A549 (cell line): ENCODE measurements around the gene ALDH1A2. TPM values are rescaled to one million over a fixed set of nuclear protein-coding genes. Genes with fewer than 3 reads are reported as not detected.

Experiments used
- ATAC-seq, 2 experiments: fragments of 200-7000 bp in 1 of 2; fragments of >200 bp in 1 of 2; cut with Nextera tagmentation in 1 of 2; cut with Tn5 transposase in 1 of 2; 3 replicates each; pipeline versions ENCODE4 v1.8.0 to v1.9.1; 2018 to 2020; ENCODE audit warnings: mild to moderate bottlenecking in 1 of 2, moderate library complexity in 1 of 2
- CTCF ChIA-PET: fragments of 300-600 bp; sonication (Branson Sonifier 250); formaldehyde crosslinking; extraction: SDS; loops from one replicate; lab custom pipeline; 2021; ENCODE audit warnings: antibody characterized with exemption, inconsistent platforms; lab: Yijun Ruan, JAX
- POLR2A ChIA-PET: fragments of 350-600 bp; formaldehyde crosslinking; extraction: SDS; loops from one replicate; lab custom pipeline; 2021; ENCODE audit warnings: antibody characterized with exemption, inconsistent platforms; lab: Yijun Ruan, JAX
- DNase-seq, 2 experiments: peaks; one replicate each; pipeline versions ENCODE4 v3.0.0 to v3.0.0-alpha.2; 2011 to 2016; ENCODE audit warnings: low read depth in 1 of 2, low spot score in 1 of 2
- FAIRE-seq: peaks from 2 replicates; lab custom pipeline; 2011; peaks lifted over from hg19 to GRCh38; lab: Jason Lieb, UNC
- H3K27ac ChIP-seq, 2 experiments: fragments of >200 bp; sonication (Bioruptor Twin); formaldehyde crosslinking; 3 replicates each; pipeline ENCODE4 v1.5.1; 2016 to 2017
- H3K4me1 ChIP-seq: fragments of >200 bp; sonication (Bioruptor Twin); formaldehyde crosslinking; 3 replicates; pipeline ENCODE4 v1.6.1; 2016
- H3K4me2 ChIP-seq: fragments of >200 bp; sonication (Bioruptor Twin); formaldehyde crosslinking; 3 replicates; pipeline ENCODE4 v1.6.1; 2016
- H3K4me3 ChIP-seq: fragments of >200 bp; sonication (Bioruptor Twin); formaldehyde crosslinking; 3 replicates; pipeline ENCODE4 v1.5.1; 2016
- H3K9me3 ChIP-seq: fragments of >200 bp; sonication (Bioruptor Twin); formaldehyde crosslinking; 3 replicates; pipeline ENCODE4 v1.6.1; 2016
- CHD2 ChIP-seq: fragments of 150-350 bp; IDR thresholded peaks from 2 replicates; pipeline ENCODE4 v1.6.1; 2014; ENCODE audit warnings: low read length; ENCODE audit not compliant: partially characterized antibody
- EHF ChIP-seq: fragments of 250-450 bp; sonication (Bioruptor Pico); IDR thresholded peaks from 2 replicates; pipeline ENCODE4 v1.5.0; 2020; ENCODE audit warnings: mild to moderate bottlenecking
- ESRRA ChIP-seq: fragments of 150-350 bp; IDR thresholded peaks from 2 replicates; pipeline ENCODE4 v1.6.1; 2014; ENCODE audit warnings: mild to moderate bottlenecking, low read length, borderline replicate concordance
- GATA3 ChIP-seq: IDR thresholded peaks from 2 replicates; pipeline ENCODE4 v1.6.1; 2012; ENCODE audit warnings: borderline replicate concordance
- HDAC2 ChIP-seq: fragments of 200-600 bp; sonication (generic); IDR thresholded peaks from 2 replicates; pipeline ENCODE4 v1.6.1; 2016
- HEYL ChIP-seq: fragments of 250-450 bp; sonication (Bioruptor Pico); IDR thresholded peaks from 2 replicates; pipeline ENCODE4 v1.8.0; 2021; ENCODE audit warnings: mild to moderate bottlenecking, moderate library complexity
- HOXB13 ChIP-seq: fragments of 250-450 bp; sonication (Bioruptor Pico); IDR thresholded peaks from 2 replicates; pipeline ENCODE4 v1.5.0; 2020; ENCODE audit warnings: low read depth, mild to moderate bottlenecking, moderate library complexity
- JUN ChIP-seq, 2 experiments: fragments of >200 bp; sonication (Bioruptor Twin); formaldehyde crosslinking; IDR thresholded peaks; 2 replicates in 1 of 2; 3 replicates in 1 of 2; pipeline ENCODE4 v1.6.1; 2016 to 2017
- JUNB ChIP-seq: fragments of >200 bp; sonication (Bioruptor Twin); formaldehyde crosslinking; IDR thresholded peaks from 2 replicates; pipeline ENCODE4 v1.6.1; 2016
- RNF2 ChIP-seq: fragments of 200-600 bp; sonication (generic); IDR thresholded peaks from 2 replicates; pipeline ENCODE4 v1.6.1; 2016; ENCODE audit warnings: low read depth, mild to moderate bottlenecking, antibody characterized with exemption, moderate library complexity, borderline replicate concordance
- WGBS: methylation state at CpG from one replicate; pipeline ENCODE4 v1.1.6; 2017; ENCODE audit errors: missing lambda C conversion rate; 5-methylcytosine and 5-hydroxymethylcytosine counted together
- polyA plus RNA-seq, 4 experiments: library from polyadenylated mRNA; depleted of rRNA in 3 of 4; stranded (reverse); fragments of >200 nt; fragmentation: RNase III in 1 of 4; extraction: RNeasy Plus Mini Kit Qiagen cat#74134 plus additional on column Dnase treatment in 1 of 4; gene quantifications; 2 replicates in 3 of 4; 3 replicates in 1 of 4; pipeline ENCODE4 v1.2.3, GENCODE V29; 2011 to 2017
- TF ChIP-seq, protein P1 (sequence below): fragments of 250-450 bp; sonication (Bioruptor Pico); IDR thresholded peaks from 2 replicates; pipeline ENCODE4 v1.5.0; 2021; ENCODE audit warnings: mild to moderate bottlenecking, moderate library complexity, borderline replicate concordance
- TF ChIP-seq, protein P2 (sequence below): fragments of 200-600 bp; sonication (generic); IDR thresholded peaks from 2 replicates; pipeline ENCODE4 v1.6.1; 2016; ENCODE audit warnings: antibody characterized with exemption, mild to moderate bottlenecking, moderate library complexity
- TF ChIP-seq, protein P3 (sequence below): fragments of 150-350 bp; IDR thresholded peaks from 2 replicates; pipeline ENCODE4 v1.6.1; 2014; ENCODE audit warnings: low read depth, mild to moderate bottlenecking, low read length
- TF ChIP-seq, protein P4 (sequence below): fragments of 250-450 bp; sonication (Bioruptor Pico); IDR thresholded peaks from 2 replicates; pipeline ENCODE4 v1.5.0; 2020; ENCODE audit warnings: low read depth, mild to moderate bottlenecking, moderate library complexity
- TF ChIP-seq, protein P5 (sequence below): fragments of >200 bp; sonication (Bioruptor Twin); formaldehyde crosslinking; IDR thresholded peaks from 2 replicates; pipeline ENCODE4 v1.6.1; 2016

ALDH1A2 gene
- polyA plus RNA-seq, 2 of the 4 experiments (the other 2 are of a cell fraction) = 0.23 to 0.35 TPM

DNA sequence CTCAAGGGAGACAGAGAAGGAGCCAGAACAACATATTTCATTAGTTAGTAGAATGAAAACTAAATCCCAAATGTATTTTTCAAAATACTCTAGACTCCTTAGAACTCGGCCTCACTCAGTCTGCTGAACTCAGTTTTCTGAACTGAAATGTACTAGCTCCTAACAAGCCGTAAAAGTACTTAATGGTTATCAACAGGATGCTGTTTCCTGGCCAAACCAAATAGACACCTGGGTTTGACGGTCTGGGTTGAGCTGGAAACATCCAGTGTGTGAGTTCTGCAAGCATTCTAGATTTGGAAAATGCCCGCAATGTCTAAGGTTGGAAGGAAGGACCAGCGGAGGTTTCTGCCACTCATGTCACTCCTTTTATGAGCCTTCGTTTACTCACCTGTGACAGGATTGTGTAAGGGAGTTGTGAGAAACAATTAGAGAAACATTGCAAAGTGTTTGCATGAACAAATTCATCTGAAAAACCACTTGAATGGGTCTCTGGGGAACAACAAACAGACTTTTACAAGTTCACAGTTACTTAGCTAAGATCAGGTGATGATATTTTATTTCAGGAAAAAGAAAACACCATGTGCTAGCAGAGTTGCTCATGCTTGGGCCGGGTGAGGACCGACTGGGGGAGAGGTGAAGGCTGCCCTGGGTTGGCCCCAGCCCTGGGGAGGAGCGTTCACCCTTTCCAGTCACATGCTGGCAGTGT is 151.0 kb downstream of the ALDH1A2 start:
- Histone ChIP-seq H3K4me2 (no peak overlapping the region), H3K4me3 (no peak overlapping the region), H3K9me3 (no peaks in the 10 kb centered on the region), H3K27ac (no peak overlapping the region), H3K4me1 (peaks cover 2% of the 10 kb centered on the region; the same call in 2 of the 3 replicates)
- WGBS = 50% methylated on average over 9 of the region's 9 CpGs
- TF ChIP-seq, protein P1, sequence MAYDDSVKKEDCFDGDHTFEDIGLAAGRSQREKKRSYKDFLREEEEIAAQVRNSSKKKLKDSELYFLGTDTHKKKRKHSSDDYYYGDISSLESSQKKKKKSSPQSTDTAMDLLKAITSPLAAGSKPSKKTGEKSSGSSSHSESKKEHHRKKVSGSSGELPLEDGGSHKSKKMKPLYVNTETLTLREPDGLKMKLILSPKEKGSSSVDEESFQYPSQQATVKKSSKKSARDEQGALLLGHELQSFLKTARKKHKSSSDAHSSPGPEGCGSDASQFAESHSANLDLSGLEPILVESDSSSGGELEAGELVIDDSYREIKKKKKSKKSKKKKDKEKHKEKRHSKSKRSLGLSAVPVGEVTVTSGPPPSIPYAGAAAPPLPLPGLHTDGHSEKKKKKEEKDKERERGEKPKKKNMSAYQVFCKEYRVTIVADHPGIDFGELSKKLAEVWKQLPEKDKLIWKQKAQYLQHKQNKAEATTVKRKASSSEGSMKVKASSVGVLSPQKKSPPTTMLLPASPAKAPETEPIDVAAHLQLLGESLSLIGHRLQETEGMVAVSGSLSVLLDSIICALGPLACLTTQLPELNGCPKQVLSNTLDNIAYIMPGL (CRISPR knock-in tag) = no peak
- no peak for TF ChIP-seq GATA3
- TF ChIP-seq JUNB = no peak
- TF ChIP-seq, protein P2, sequence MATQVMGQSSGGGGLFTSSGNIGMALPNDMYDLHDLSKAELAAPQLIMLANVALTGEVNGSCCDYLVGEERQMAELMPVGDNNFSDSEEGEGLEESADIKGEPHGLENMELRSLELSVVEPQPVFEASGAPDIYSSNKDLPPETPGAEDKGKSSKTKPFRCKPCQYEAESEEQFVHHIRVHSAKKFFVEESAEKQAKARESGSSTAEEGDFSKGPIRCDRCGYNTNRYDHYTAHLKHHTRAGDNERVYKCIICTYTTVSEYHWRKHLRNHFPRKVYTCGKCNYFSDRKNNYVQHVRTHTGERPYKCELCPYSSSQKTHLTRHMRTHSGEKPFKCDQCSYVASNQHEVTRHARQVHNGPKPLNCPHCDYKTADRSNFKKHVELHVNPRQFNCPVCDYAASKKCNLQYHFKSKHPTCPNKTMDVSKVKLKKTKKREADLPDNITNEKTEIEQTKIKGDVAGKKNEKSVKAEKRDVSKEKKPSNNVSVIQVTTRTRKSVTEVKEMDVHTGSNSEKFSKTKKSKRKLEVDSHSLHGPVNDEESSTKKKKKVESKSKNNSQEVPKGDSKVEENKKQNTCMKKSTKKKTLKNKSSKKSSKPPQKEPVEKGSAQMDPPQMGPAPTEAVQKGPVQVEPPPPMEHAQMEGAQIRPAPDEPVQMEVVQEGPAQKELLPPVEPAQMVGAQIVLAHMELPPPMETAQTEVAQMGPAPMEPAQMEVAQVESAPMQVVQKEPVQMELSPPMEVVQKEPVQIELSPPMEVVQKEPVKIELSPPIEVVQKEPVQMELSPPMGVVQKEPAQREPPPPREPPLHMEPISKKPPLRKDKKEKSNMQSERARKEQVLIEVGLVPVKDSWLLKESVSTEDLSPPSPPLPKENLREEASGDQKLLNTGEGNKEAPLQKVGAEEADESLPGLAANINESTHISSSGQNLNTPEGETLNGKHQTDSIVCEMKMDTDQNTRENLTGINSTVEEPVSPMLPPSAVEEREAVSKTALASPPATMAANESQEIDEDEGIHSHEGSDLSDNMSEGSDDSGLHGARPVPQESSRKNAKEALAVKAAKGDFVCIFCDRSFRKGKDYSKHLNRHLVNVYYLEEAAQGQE = no peak
- TF ChIP-seq EHF (CRISPR knock-in tag) = no peak
- TF ChIP-seq HOXB13 (CRISPR knock-in tag) = no peak
- TF ChIP-seq HEYL (CRISPR knock-in tag) = no peak
- TF ChIP-seq ESRRA = no peak
- TF ChIP-seq RNF2 = no peak
- TF ChIP-seq HDAC2 = no peak
- no peak for TF ChIP-seq CHD2
- TF ChIP-seq, protein P3, sequence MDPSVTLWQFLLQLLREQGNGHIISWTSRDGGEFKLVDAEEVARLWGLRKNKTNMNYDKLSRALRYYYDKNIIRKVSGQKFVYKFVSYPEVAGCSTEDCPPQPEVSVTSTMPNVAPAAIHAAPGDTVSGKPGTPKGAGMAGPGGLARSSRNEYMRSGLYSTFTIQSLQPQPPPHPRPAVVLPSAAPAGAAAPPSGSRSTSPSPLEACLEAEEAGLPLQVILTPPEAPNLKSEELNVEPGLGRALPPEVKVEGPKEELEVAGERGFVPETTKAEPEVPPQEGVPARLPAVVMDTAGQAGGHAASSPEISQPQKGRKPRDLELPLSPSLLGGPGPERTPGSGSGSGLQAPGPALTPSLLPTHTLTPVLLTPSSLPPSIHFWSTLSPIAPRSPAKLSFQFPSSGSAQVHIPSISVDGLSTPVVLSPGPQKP = no peak
- TF ChIP-seq, protein P4, sequence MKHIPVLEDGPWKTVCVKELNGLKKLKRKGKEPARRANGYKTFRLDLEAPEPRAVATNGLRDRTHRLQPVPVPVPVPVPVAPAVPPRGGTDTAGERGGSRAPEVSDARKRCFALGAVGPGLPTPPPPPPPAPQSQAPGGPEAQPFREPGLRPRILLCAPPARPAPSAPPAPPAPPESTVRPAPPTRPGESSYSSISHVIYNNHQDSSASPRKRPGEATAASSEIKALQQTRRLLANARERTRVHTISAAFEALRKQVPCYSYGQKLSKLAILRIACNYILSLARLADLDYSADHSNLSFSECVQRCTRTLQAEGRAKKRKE = no peak
- no peak for DNase-seq
- ChIA-PET POLR2A (no interaction called here), CTCF (interaction anchor here (0.9 to 2.0 kb wide), 6 partner anchors 8 to 163 kb away, joined by 3 to 5 read pairs (median 3); partner anchors contain the start of gene ALDH1A2)
- ATAC-seq = no peak
- peak; percentile 43 for FAIRE-seq

DNA sequence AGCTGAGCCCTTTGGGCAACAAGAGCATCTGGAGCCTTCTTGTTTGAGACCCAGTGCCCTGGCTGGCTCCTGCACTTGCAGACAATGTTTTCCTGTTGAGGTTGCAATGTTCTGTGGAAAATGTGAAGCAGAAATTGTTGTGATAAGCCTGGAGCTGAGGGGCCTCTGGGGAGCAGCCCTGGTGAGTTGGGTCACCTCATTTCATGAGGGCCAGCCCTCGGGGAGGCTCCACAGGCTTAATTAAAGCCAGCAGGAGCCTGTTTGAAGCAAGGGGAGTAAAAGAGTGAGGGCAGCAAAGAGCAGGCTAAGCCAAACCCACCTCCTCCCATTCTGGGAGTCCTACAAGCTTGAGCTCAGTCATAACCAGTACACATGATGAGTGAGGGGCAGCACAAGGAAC is 154.3 kb downstream of the ALDH1A2 start:
- Histone ChIP-seq H3K4me1 (no peaks in the 10 kb centered on the region), H3K4me3 (no peak overlapping the region), H3K27ac (no peak overlapping the region), H3K4me2 (no peak overlapping the region), H3K9me3 (no peaks in the 10 kb centered on the region)
- ATAC-seq (no peak), DNase-seq (no peak), FAIRE-seq (no peak)
- TF ChIP-seq, protein P5, sequence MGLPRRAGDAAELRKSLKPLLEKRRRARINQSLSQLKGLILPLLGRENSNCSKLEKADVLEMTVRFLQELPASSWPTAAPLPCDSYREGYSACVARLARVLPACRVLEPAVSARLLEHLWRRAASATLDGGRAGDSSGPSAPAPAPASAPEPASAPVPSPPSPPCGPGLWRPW = no peak
- TF ChIP-seq JUN (IDR thresholded peaks at IDR 0.05) = no peak
- WGBS = 9% methylated on average over 1 of the region's 1 CpG
- ChIA-PET POLR2A (no interaction called here), CTCF (interaction anchor here (0.7 to 1.5 kb wide), 4 partner anchors 8 to 1089 kb away, joined by 3 to 4 read pairs (median 3); no protein-coding TSS in a partner anchor)
